Activated CD8-positive, alpha-beta memory T cell treated with anti-CD3 and anti-CD28 coated beads for 36 hours (primary cell): ENCODE data around the gene PSMD12. TPM values are rescaled to one million over a fixed set of nuclear protein-coding genes. Genes with fewer than 3 reads are reported as not detected.

Source experiments
- CTCF ChIA-PET: fragments of 350-600 bp; sonication (Branson Sonifier 250); formaldehyde crosslinking; loops from one replicate; lab custom pipeline; 2021; ENCODE audit warnings: antibody characterized with exemption; lab: Charles Lee
- POLR2A ChIA-PET: fragments of 350-600 bp; sonication (Branson Sonifier 250); formaldehyde crosslinking; loops from one replicate; lab custom pipeline; 2021; ENCODE audit warnings: antibody characterized with exemption; lab: Charles Lee
- total RNA-seq, 2 experiments: library from RNA; stranded (reverse); gene quantifications; one replicate each; pipeline ENCODE4 v1.2.3, GENCODE V29; 2021

Gene PSMD12
- total RNA-seq, 2 experiments from 2014 or later: 105 to 106 TPM

- CTCF ChIA-PET: interaction anchor here (0.7 to 5.3 kb wide), 10 partner anchors 11 to 323 kb away, joined by 3 to 46 read pairs (median 8); no protein-coding TSS in a partner anchor
- POLR2A ChIA-PET: interaction anchor here (0.6 to 1.5 kb wide), 9 partner anchors 12 to 85 kb away, joined by 3 to 10 read pairs (median 4); partner anchors contain the start of genes PITPNC1 and PSMD12
Measured at GRCh38 chr17:67390006-67390645, 23.7 kb upstream of the PSMD12 start.

- ChIA-PET POLR2A (no interaction called here), CTCF (interaction anchor here (0.6 to 5.3 kb wide), 7 partner anchors 14 to 88 kb away, joined by 3 to 46 read pairs (median 10); no protein-coding TSS in a partner anchor)
Measured at GRCh38 chr17:67388986-67389385, 22.6 kb upstream of the PSMD12 start.

GRCh38 chr17:67388536-67388935 lies 22.2 kb upstream of the PSMD12 start:
- ChIA-PET CTCF (interaction anchor here (0.7 to 5.3 kb wide), 7 partner anchors 10 to 88 kb away, joined by 3 to 46 read pairs (median 4); no protein-coding TSS in a partner anchor), POLR2A (interaction anchor here (0.7 kb wide), 1 partner anchor 53 kb away, joined by 5 read pairs; no protein-coding TSS in a partner anchor)

- POLR2A ChIA-PET: interaction anchor here (1.2 kb wide), 1 partner anchor 8 kb away, joined by 3 read pairs; no protein-coding TSS in a partner anchor
- CTCF ChIA-PET: interaction anchor here (0.5 to 5.3 kb wide), 19 partner anchors 9 to 301 kb away, joined by 3 to 46 read pairs (median 4); no protein-coding TSS in a partner anchor
Measured at GRCh38 chr17:67386965-67387551, 20.7 kb upstream of the PSMD12 start.

GRCh38 chr17:67385122-67385988 lies 19.0 kb upstream of the PSMD12 start:
- CTCF ChIA-PET: interaction anchor here (0.6 to 1.8 kb wide), 5 partner anchors 90 to 275 kb away, joined by 3 to 6 read pairs (median 3); no protein-coding TSS in a partner anchor
- POLR2A ChIA-PET: no interaction called here

- POLR2A ChIA-PET: no interaction called here
- CTCF ChIA-PET: interaction anchor here (0.7 to 7.6 kb wide), 2 partner anchors 36 to 95 kb away, joined by 4 to 68 read pairs; no protein-coding TSS in a partner anchor
Measured at GRCh38 chr17:67381929-67382257, 15.5 kb upstream of the PSMD12 start.

- ChIA-PET POLR2A (interaction anchor here (0.5 to 2.9 kb wide), 7 partner anchors 8 to 114 kb away, joined by 3 to 26 read pairs (median 4); partner anchors contain the start of gene PSMD12), CTCF (interaction anchor here (0.5 to 7.6 kb wide), 22 partner anchors 8 to 283 kb away, joined by 3 to 68 read pairs (median 5); no protein-coding TSS in a partner anchor)
Measured at GRCh38 chr17:67379251-67379630, 12.9 kb upstream of the PSMD12 start.

GRCh38 chr17:67378454-67379250 lies 12.3 kb upstream of the PSMD12 start:
- ChIA-PET CTCF (interaction anchor here (0.7 to 7.6 kb wide), 27 partner anchors 9 to 300 kb away, joined by 3 to 68 read pairs (median 4); partner anchors contain the start of gene PSMD12), POLR2A (interaction anchor here (0.6 to 2.9 kb wide), 9 partner anchors 9 to 99 kb away, joined by 3 to 26 read pairs (median 4); partner anchors contain the start of gene PSMD12)

DNA sequence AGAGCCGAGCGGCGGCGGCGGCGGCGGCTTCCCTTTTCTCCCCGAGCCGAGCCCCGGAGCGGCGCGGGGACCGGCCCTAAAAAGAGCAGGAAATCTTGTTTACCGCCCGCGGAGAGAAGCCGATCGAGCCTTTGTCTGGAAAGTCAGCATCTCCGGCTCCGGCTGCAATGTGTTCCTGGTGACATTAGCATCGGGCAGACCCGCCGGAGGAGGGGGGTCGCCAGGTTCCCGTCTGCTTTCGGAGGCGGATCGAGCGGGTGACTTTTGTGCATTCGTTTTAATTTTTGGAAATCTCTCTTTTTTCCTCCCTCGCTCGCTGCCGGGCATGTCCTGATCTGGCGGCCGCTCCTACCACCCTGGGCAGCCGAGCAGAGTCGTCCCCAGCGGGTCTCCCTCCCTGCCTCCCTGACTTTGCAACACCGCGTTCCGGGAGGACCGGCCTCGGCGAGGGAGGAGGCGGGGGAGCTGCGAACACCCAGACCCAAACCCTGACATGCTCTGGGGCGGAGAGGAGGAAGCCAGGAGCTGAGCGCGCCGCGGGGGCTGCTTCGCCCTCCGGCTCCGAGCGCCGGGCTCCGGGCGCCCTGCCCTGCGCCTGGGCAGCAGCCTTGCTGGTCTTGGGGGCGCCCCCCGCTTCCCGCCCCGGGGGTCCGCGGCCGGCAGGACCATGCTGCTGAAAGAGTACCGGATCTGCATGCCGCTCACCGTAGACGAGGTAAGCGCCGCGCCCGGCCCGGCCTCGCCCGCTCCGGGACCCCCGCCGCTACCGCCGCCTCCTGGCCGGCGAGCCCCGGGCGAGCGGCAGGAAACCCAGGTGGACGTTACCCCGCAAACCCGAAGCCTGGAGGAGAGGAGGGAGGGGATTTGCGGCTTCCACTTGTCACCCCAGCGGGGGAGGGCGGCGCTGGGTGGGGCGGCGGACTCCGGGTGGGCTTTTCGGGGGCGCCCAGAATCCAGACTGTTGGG lies 11.4 kb upstream of the PSMD12 start:
- CTCF ChIA-PET: interaction anchor here (0.7 to 7.6 kb wide), 20 partner anchors 8 to 301 kb away, joined by 3 to 68 read pairs (median 6); partner anchors contain the start of gene PSMD12

GRCh38 chr17:67376737-67377487 lies 10.5 kb upstream of the PSMD12 start, which contains the start of gene PITPNC1:
PITPNC1 (plus strand) TSS chr17:67377281.
- POLR2A ChIA-PET: interaction anchor here (0.5 to 2.9 kb wide), 6 partner anchors 11 to 99 kb away, joined by 3 to 26 read pairs (median 10); partner anchors contain the start of gene PSMD12
- CTCF ChIA-PET: interaction anchor here (0.8 to 7.6 kb wide), 7 partner anchors 10 to 100 kb away, joined by 3 to 68 read pairs (median 7); no protein-coding TSS in a partner anchor

More for the DNA sequence above, 11.4 kb upstream of the PSMD12 start:
- POLR2A ChIA-PET: interaction anchor here (0.6 to 2.9 kb wide), 10 partner anchors 12 to 100 kb away, joined by 3 to 26 read pairs (median 4); partner anchors contain the start of gene PSMD12

DNA sequence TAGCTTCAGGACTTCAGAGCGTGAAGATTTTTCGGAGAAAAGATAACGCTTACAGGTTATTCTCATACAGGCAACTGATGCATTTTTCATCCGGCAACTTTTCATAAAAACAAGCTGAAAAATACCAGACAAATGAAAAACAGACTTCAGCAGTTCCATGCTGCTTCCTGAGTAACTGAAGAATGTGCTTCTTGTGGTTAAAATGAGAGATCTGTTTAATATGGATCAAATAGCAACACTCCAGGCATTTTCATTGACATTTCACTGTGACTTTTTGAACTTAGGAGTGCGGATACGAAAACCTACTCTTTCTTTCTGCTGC lies 10.0 kb upstream of the PSMD12 start:
- POLR2A ChIA-PET: interaction anchor here (0.6 to 1.0 kb wide), 3 partner anchors 11 to 92 kb away, joined by 3 to 8 read pairs (median 6); no protein-coding TSS in a partner anchor
- CTCF ChIA-PET: interaction anchor here (0.8 to 1.6 kb wide), 3 partner anchors 9 to 282 kb away, joined by 3 to 4 read pairs (median 3); no protein-coding TSS in a partner anchor

GRCh38 chr17:67375716-67376115 lies 9.3 kb upstream of the PSMD12 start:
- CTCF ChIA-PET: interaction anchor here (0.8 to 1.9 kb wide), 16 partner anchors 9 to 314 kb away, joined by 3 to 11 read pairs (median 4); no protein-coding TSS in a partner anchor
- POLR2A ChIA-PET: interaction anchor here (0.6 to 1.0 kb wide), 4 partner anchors 10 to 92 kb away, joined by 3 to 8 read pairs (median 6); no protein-coding TSS in a partner anchor

- ChIA-PET POLR2A (interaction anchor here (0.7 to 0.9 kb wide), 2 partner anchors 9 to 66 kb away, joined by 4 to 5 read pairs; no protein-coding TSS in a partner anchor), CTCF (interaction anchor here (0.5 to 1.9 kb wide), 29 partner anchors 8 to 450 kb away, joined by 3 to 11 read pairs (median 4); partner anchors contain the start of genes BPTF and PSMD12)
Measured at GRCh38 chr17:67375054-67375427, 8.7 kb upstream of the PSMD12 start.

GRCh38 chr17:67374329-67375053 lies 8.1 kb upstream of the PSMD12 start:
- ChIA-PET CTCF (interaction anchor here (0.5 to 1.9 kb wide), 33 partner anchors 8 to 451 kb away, joined by 3 to 11 read pairs (median 4); partner anchors contain the start of genes BPTF and PSMD12), POLR2A (interaction anchor here (0.7 to 0.9 kb wide), 3 partner anchors 9 to 66 kb away, joined by 4 to 5 read pairs (median 4); no protein-coding TSS in a partner anchor)
